Psoas muscle (tissue), 8 donors: ENCODE results near the gene SH3RF3. TPM values are rescaled to one million over a fixed set of nuclear protein-coding genes. Genes with fewer than 3 reads are reported as not detected.
A peak's percentile ranks its signal among the peaks of the same experiment; 100 is the strongest.

ENCODE experiments used
- ATAC-seq, 4 donors: fragments of 200-7000 bp; cut with Tn5 transposase; one replicate each; pipeline ENCODE4 v1.9.1; 2020; ENCODE audit warnings: moderate library complexity in 3 of 4, mild to moderate bottlenecking in 2 of 4
- DNase-seq, 2 donors: peaks; one replicate each; pipeline ENCODE4 v3.0.0-alpha.2; 2020
- H3K27ac ChIP-seq: fragments of 200-600 bp; one replicate; pipeline ENCODE4 v1.8.0; 2022
- H3K27me3 ChIP-seq, 3 donors: fragments of 200-600 bp in 1 of 3; one replicate each; pipeline versions ENCODE4 v1.6.1 to v1.8.0; 2013 to 2022; ENCODE audit warnings: low read length in 2 of 3, mild to moderate bottlenecking in 2 of 3, moderate library complexity in 1 of 3; ENCODE audit not compliant: insufficient read depth in 3 of 3
- H3K36me3 ChIP-seq, 2 donors: fragments of 200-600 bp in 1 of 2; one replicate each; pipeline versions ENCODE4 v1.6.1 to v1.8.0; 2013 to 2022; ENCODE audit warnings: low read depth in 1 of 2, mild to moderate bottlenecking in 1 of 2, moderate library complexity in 1 of 2; ENCODE audit not compliant: insufficient read depth in 1 of 2
- H3K4me1 ChIP-seq: fragments of 200-600 bp; one replicate; pipeline ENCODE4 v1.8.0; 2022
- H3K4me3 ChIP-seq: fragments of 200-600 bp; one replicate; pipeline ENCODE4 v1.8.0; 2022; ENCODE audit warnings: mild to moderate bottlenecking
- H3K9me3 ChIP-seq: fragments of 200-600 bp; one replicate; pipeline ENCODE4 v1.8.0; 2022
- CTCF ChIP-seq: fragments of 200-600 bp; IDR thresholded peaks from one replicate; pipeline ENCODE4 v1.8.0; 2022; ENCODE audit warnings: antibody characterized with exemption
- WGBS, 3 donors: extraction: QIAGEN DNeasy Blood & Tissue Kit; methylation state at CpG; one replicate each; pipeline versions ENCODE4 v1.1.6 to v1.1.7; 2013; 5-methylcytosine and 5-hydroxymethylcytosine counted together
- intact Hi-C, 2 donors: fragments of 100-400 bp; cut with DNase I; formaldehyde crosslinking; loops; one replicate each; pipeline versions ENCODE4 v1.11.0 to v1.14.2; 2022
- polyA plus RNA-seq, 3 donors: library from polyadenylated mRNA; stranded (reverse); fragments of 200-250 nt; gene quantifications; one replicate each; pipeline ENCODE4 v1.2.3, GENCODE V29; 2013
- total RNA-seq, 4 donors: library from RNA; stranded (reverse); fragmentation: NEBNext Ultra II Directional in 2 of 4; extraction: Animal tissue kit (Norgen Biotek cat#: 25700) in 2 of 4; gene quantifications; one replicate each; pipeline versions ENCODE4 v1.2.1 to v1.2.4, GENCODE V29; 2021 to 2023
- donor health status: healthy with polysubstance abuse.
- donor health status: DM: no; HTN: no; CAD: no; lungs with moderate emphysema.
- donor health status: Bipolar disorder and iron deficiency.
- donor health status: healthy.
- donor health status: DM: yes; HTN: yes; CAD: no.
- donor health status: DM: no; HTN: no; CAD: no.
- donor health status: DM: no; HTN: no; CAD: no.
- donor health status: DM: yes; HTN: yes; CAD: no.

The SH3RF3 gene
- total and polyA plus RNA-seq, 7 donors, result 4.6 to 27.0 (median 9.0) TPM

DNA sequence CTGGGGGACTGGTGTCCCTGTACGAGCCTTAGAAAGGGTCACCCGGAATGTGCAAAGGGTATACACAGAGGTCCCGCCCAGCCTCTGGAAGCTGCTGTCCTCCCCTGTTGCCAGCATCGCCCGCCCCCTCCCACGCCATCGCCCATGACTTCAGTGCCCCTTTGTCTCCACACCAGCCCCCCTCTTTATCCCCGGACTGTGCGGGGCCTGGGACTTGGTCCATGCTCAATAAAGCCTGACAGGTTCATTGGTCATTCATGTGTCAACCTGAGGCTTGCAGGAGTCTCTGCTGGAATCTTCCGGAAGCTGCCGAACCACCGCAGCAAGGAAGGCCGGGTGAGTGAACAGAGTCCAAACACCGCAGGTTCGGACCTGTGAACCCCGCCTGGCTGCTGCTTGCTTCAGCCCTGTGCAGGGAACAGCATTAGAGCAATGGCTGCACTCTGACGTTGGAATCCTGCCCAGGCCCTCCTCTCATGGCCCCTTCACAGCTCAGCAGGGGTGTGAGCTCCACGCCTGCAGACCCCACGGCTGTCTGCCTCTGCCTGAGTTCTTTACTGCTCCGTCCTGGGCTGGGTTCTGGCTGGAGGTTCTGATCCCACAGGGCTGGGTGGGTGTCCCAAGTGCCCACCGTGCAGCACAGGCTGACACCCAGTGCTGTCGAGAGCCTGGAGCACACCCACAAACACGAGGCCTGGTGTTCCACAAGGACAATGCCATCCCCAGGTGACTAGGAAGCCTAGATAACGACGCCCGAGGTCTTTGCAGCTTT is 388.3 kb downstream of the SH3RF3 start:
- DNase-seq (peak in 1 of 2 donors; percentile 42), ATAC-seq (no peak)
- 89 to 91% (median 91%) methylated on average over 24 to 26 of the region's 26 CpGs for WGBS, 3 donors
- no peaks in the 10 kb centered on the region for H3K36me3 ChIP-seq
- peaks cover 16% of the 10 kb centered on the region for H3K4me1 ChIP-seq
- intact Hi-C loops, result no loop called here
- H3K27ac ChIP-seq, result no peak overlapping the region
- H3K27me3 ChIP-seq, result no peaks in the 10 kb centered on the region
- no peak for TF ChIP-seq CTCF
- no peak overlapping the region for H3K4me3 ChIP-seq
- H3K9me3 ChIP-seq, result no peaks in the 10 kb centered on the region

DNA sequence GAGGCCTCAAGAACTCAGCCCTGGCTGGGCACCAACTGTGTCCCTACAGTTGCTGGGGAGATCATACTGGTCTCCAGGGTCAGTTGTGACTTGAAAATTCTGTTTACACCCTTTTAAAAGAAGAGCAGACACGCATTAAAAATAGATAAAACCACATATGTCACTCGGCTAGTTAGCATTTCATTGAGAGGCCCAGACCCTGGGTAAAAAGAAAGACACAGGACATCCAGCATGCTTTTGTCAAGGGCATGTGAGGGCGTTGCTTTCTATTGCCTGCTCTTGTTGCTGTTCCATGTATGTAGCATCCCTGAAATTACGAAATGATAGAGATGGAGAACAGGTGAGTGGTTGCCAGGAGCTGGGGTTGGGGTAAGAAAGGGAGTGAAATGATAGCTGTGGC is 390.5 kb downstream of the SH3RF3 start:
- H3K9me3 ChIP-seq, result no peaks in the 10 kb centered on the region
- ATAC-seq (no peak), DNase-seq (no peak)
- H3K27me3 ChIP-seq, result no peaks in the 10 kb centered on the region
- no peak for TF ChIP-seq CTCF
- H3K27ac ChIP-seq, result no peak overlapping the region
- no peak overlapping the region for H3K4me3 ChIP-seq
- intact Hi-C loops, result no loop called here
- 89 to 96% (median 94%) methylated on average over 4 of the region's 4 CpGs for WGBS, 3 donors
- H3K4me1 ChIP-seq, result peaks cover 5% of the 10 kb centered on the region
- H3K36me3 ChIP-seq, result no peaks in the 10 kb centered on the region

DNA sequence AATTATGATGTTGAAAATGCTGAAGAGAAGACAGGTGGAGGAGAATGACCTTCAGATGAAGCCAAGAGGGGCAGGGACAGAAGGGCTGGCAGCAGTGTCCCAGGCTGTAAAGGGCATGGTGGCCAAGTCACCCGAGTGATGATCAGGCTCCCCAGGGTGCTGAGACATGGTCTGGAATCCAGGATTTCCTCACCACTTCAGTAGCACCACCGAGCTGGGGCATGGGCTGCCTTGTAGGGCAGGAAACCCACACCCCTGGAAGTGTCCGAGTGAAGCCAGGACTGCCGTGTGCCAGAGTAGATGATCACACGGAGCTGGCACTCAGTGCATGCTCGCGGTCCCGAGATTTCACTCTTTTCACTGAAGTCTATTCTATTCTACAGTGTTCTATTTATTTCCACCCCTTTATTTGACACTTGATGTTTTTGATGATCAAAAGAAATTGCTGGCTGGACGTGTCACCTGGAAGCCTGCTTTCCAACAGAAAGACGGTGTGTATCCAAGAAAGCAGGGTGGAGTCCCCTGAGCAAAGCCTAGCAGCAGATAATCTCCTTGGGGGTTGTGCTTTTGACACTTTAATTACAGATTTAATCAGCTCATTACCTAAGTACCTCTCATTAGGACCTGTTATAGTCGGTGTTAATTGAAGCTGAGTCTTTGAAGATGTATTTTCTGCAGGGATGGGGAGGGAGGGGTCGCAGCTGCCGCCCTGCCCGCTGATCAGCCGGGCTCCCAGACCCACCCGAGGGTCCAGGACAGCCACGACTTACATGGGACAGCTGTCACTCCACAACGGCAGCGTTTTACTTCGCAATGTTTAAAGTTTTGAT is 392.4 kb downstream of the SH3RF3 start:
- peak overlapping the region; percentile 34 for H3K4me3 ChIP-seq
- peaks cover 4% of the 10 kb centered on the region for H3K4me1 ChIP-seq
- ATAC-seq (peak in 3 of 4 donors; percentile 64 to 69 (median 64)), DNase-seq (no peak)
- TF ChIP-seq CTCF, result no peak
- no peaks in the 10 kb centered on the region for H3K9me3 ChIP-seq
- H3K27ac ChIP-seq, result no peak overlapping the region
- intact Hi-C loops, result no loop called here
- no peaks in the 10 kb centered on the region for H3K27me3 ChIP-seq
- H3K36me3 ChIP-seq, result no peaks in the 10 kb centered on the region
- WGBS, 3 donors, result 34 to 41% (median 38%) methylated on average over 20 of the region's 20 CpGs

DNA sequence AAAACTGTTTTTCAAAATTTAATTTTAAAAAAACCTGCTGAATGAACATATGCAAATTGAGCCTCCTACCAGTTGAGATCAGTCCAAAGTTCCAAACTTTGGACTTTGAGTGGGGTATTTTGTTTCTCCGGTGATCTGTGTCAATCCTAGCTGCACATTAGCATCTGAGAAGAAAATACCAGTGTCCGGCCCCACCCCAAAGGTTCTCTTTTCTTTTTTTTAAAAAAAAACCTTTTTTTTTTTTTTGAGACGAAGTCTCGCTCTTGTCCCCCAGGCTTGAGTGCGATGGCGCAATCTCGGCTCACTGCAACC is 393.0 kb downstream of the SH3RF3 start:
- WGBS, 3 donors, result 88 to 92% (median 91%) methylated on average over 7 of the region's 7 CpGs
- H3K9me3 ChIP-seq, result no peaks in the 10 kb centered on the region
- H3K27me3 ChIP-seq, result no peaks in the 10 kb centered on the region
- no peak overlapping the region for H3K27ac ChIP-seq
- H3K36me3 ChIP-seq, result no peaks in the 10 kb centered on the region
- H3K4me3 ChIP-seq, result no peak overlapping the region
- H3K4me1 ChIP-seq, result peaks cover 4% of the 10 kb centered on the region
- no peak for TF ChIP-seq CTCF
- ATAC-seq, result no peak
- DNase-seq, result no peak
- intact Hi-C loops, result no loop called here
